ENCODE data around the gene STC2.

STC2 gene

DNA sequence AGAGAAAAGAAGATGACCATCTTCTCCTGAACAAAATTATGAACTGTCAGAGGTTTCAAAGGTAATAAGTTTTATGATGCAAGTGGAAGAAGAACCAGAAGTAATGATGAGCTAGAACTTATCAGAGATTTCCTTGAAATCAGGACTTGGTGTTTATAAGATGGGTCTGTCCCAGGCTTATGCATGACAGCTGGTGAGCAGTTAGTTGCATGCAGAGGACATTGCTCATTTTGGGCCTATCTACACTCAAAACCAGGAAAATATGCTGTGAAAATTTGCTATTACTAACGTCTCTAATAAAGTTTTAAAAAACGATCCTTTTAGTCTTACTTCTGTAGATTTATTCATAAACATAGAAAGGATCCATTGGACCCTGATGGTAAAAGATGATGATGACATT lies 6.6 kb upstream of the STC2 start:
- Mint-ChIP-seq H3K36me3 (ENCODE audit: insufficient read depth) (no peaks in the 10 kb centered on the region), H3K27me3 (peaks cover 46 to 70% of the 10 kb centered on the region in 2 donors), H3K9me3 (no peaks in the 10 kb centered on the region), H3K4me1 (ENCODE audit: low read depth in 2 of 2) (peaks cover 0 to 5% of the 10 kb centered on the region in 2 donors), H3K4me3 (no peak overlapping the region), H3K27ac (no peak overlapping the region)
- DNase-seq (no peak), ATAC-seq (replicated peaks) (no peak)

- no peaks in the 10 kb centered on the region for H3K9me3 Mint-ChIP-seq
- no peak overlapping the region for H3K27ac Mint-ChIP-seq
- H3K4me3 Mint-ChIP-seq, result no peak overlapping the region
- H3K36me3 Mint-ChIP-seq (ENCODE audit: insufficient read depth), result no peaks in the 10 kb centered on the region
- no peak for DNase-seq
- H3K27me3 Mint-ChIP-seq, result peaks cover 47 to 70% of the 10 kb centered on the region in 2 donors
- peaks cover under 1 to 6% of the 10 kb centered on the region in 2 donors for H3K4me1 Mint-ChIP-seq (ENCODE audit: low read depth in 2 of 2)
- ATAC-seq (replicated peaks), result no peak
Observed at GRCh38 chr5:173333925-173334661, 5.9 kb upstream of the STC2 start.

DNA sequence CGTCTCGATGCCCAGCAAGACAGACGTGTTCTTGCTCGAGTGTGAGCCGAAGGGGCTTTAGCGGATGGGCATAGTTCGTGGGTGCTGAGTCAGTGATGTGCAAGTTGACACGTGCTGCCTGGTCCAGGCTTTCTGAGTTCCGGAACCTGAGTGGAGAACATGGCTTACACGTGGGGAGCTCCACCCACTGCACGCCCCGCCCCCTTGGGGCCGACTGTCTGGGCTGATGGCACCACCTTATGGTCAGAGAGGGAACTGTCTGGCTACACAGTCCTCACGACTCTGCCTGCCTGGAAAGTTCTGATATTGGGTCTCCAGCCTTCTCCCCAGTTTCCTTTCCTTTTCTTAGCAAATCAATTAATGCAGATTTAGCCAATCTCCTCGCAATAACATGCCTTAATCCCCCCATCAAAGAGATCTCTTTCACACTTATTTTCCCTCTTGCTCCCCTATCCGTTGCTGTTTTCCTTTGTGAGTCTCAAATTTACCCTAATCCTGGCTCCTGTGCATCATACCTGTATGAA lies 3.8 kb upstream of the STC2 start:
- peaks cover 50 to 79% of the 10 kb centered on the region in 2 donors for H3K27me3 Mint-ChIP-seq
- H3K4me3 Mint-ChIP-seq, result no peak overlapping the region
- H3K4me1 Mint-ChIP-seq (ENCODE audit: low read depth in 2 of 2), result peaks cover 11 to 15% of the 10 kb centered on the region in 2 donors
- ATAC-seq (replicated peaks), result peak; percentile 72
- DNase-seq, result peak; percentile 25 to 29 (median 26)
- no peak overlapping the region for H3K27ac Mint-ChIP-seq
- no peaks in the 10 kb centered on the region for H3K36me3 Mint-ChIP-seq (ENCODE audit: insufficient read depth)
- H3K9me3 Mint-ChIP-seq, result no peaks in the 10 kb centered on the region

GRCh38 chr5:173331287-173331686 lies 3.1 kb upstream of the STC2 start:
- Mint-ChIP-seq H3K4me3 (no peak overlapping the region), H3K27me3 (peaks cover 50 to 79% of the 10 kb centered on the region in 2 donors), H3K9me3 (no peaks in the 10 kb centered on the region), H3K4me1 (ENCODE audit: low read depth in 2 of 2) (peaks cover 11 to 15% of the 10 kb centered on the region in 2 donors), H3K36me3 (ENCODE audit: insufficient read depth) (no peaks in the 10 kb centered on the region), H3K27ac (no peak overlapping the region)
- DNase-seq (no peak), ATAC-seq (replicated peaks) (no peak)

DNA sequence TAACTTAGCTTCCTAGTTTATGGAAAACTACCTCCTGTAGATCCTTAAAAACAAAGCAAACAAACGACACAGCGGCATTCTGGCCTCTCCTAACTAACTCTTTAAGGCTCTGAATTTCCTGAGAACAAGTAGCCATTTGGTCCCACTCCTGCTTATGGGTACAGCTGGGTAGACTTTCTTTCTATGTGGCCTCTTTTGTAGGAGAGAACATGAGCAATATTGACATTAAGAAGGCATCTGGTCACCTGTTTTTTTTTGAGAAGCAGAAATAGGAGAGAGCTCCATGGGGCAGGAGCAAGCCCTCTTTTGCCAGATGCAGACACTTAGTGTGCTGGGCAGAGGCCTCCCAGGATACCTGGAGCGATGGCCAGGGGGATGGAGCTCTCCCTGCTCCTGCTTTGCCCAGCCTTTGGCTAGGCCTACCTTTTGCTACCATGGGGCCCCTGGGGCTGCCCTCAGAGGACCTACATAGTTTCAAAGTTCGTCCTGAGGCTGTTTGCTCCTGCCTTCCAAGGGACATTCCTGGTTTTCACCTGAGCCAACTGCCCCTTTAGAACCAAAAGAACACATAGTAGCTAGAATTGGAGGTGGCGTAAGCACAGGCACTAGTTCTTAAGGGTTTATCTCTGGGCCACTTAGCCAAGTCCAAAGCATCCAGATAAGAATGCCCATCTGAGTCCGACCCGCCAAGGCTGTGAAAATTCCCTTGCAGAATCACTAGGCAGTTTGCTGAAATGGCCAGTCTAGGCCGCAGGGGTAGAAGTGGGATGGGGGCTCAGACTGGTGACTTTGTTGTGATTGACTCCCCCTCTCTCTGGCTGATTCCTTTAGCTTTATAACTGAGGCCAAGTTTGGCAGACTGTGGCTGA lies 2.4 kb upstream of the STC2 start:
- ATAC-seq (replicated peaks) (no peak), DNase-seq (no peak)
- Mint-ChIP-seq H3K4me1 (ENCODE audit: low read depth in 2 of 2) (peaks cover 11 to 15% of the 10 kb centered on the region in 2 donors), H3K36me3 (ENCODE audit: insufficient read depth) (no peaks in the 10 kb centered on the region), H3K4me3 (no peak overlapping the region), H3K27ac (no peak overlapping the region), H3K27me3 (peaks cover 49 to 79% of the 10 kb centered on the region in 2 donors), H3K9me3 (no peaks in the 10 kb centered on the region)

GRCh38 chr5:173329491-173330337 lies 1.5 kb upstream of the STC2 start:
- Mint-ChIP-seq H3K27ac (no peak overlapping the region), H3K36me3 (ENCODE audit: insufficient read depth) (no peaks in the 10 kb centered on the region), H3K4me3 (no peak overlapping the region), H3K4me1 (ENCODE audit: low read depth in 2 of 2) (peaks cover 13 to 15% of the 10 kb centered on the region in 2 donors), H3K27me3 (peaks cover 53 to 82% of the 10 kb centered on the region in 2 donors), H3K9me3 (no peaks in the 10 kb centered on the region)
- DNase-seq (no peak), ATAC-seq (replicated peaks) (no peak)

DNA sequence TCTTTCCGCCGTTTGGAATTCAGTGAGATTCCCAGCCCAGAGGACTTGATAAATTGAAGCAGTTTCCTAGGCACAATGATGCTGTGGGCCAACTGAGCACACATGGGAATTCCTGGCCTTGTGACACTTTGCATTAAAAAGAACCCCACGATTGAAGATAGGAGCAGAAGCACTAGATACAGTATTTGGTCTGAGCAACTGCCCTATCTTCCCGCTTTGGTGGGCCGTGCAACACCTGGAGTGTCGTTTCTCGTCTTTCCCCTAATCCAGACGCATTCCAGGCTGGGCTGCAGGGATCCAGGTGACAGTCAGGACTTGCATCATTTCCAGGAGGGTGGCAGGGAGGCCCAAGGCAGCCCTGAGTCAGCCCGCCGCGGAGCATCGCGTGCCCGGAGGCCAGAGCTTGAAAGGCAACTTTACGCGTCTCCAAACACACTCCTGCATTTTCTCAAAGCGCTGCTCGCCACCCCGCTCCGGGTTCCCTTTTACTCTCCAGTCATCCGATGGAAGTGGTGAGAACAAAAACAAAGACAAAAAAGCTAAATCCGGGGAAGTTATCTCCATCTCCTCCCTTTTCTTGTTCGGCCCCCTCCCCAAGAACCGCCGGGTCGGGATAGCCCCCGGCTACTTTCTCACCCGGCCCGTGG lies 753 bp upstream of the STC2 start:
- Mint-ChIP-seq H3K36me3 (ENCODE audit: insufficient read depth) (no peaks in the 10 kb centered on the region), H3K27ac (no peak overlapping the region), H3K4me3 (no peak overlapping the region), H3K27me3 (peaks cover 61 to 90% of the 10 kb centered on the region in 2 donors), H3K9me3 (no peaks in the 10 kb centered on the region), H3K4me1 (ENCODE audit: low read depth in 2 of 2) (peaks cover 13 to 15% of the 10 kb centered on the region in 2 donors)
- ATAC-seq (replicated peaks) (no peak), DNase-seq (no peak)

DNA sequence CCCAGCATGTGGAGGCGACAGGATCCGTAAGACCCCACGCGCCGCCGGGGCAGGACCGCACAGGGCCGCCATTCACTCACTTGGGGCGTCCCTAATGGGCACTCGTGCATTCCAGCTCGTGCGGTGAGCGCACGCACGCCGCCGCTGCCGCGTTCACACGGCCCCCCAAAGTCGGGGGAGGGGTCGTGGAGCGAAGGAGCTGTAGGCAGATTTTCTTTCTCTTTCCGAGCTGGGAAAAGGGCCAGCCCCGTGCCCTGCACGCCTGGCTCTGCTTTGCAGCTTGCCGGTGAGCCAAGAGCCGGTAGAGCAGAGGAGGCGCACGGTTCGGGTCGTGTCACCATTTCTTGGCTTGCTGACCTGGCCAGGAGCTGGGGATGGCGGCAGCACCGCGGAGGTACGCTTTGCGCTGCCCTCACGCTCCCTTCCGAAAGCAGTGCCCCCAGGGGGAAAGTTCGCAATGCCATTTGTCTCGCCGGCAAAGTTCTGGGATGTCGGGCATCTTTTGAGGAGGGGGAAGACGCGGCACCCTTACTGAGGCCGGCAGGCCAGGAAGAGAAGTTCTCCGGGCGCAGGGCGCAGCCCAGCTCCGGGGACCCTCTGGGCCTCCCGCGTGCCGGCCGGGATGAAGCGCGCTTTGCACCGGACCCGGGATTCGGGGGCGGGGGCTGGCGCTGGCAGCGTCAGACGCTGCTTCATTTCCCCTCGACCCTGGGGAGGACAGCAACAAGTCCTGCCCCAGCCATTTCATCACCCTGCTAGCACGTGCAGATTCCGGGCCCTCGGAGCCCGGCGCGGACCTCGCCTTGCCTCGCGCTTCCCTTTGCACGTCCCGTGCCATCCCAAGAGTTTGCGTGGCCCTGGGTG lies 898 bp downstream of the STC2 start:
- DNase-seq (no peak), ATAC-seq (replicated peaks) (no peak)
- H3K9me3 Mint-ChIP-seq, result no peaks in the 10 kb centered on the region
- peak overlapping the region in 1 of 2 donors; percentile 10 for H3K4me3 Mint-ChIP-seq
- H3K27me3 Mint-ChIP-seq, result peaks cover 61 to 97% of the 10 kb centered on the region in 2 donors
- H3K36me3 Mint-ChIP-seq (ENCODE audit: insufficient read depth), result no peaks in the 10 kb centered on the region
- H3K4me1 Mint-ChIP-seq (ENCODE audit: low read depth in 2 of 2), result peaks cover 13 to 14% of the 10 kb centered on the region in 2 donors
- H3K27ac Mint-ChIP-seq, result no peak overlapping the region

GRCh38 chr5:173326501-173326960 lies 1.7 kb downstream of the STC2 start:
- Mint-ChIP-seq H3K4me1 (ENCODE audit: low read depth in 2 of 2) (peaks cover 10 to 13% of the 10 kb centered on the region in 2 donors), H3K27ac (no peak overlapping the region), H3K9me3 (no peaks in the 10 kb centered on the region), H3K27me3 (peaks cover 56 to 92% of the 10 kb centered on the region in 2 donors), H3K36me3 (ENCODE audit: insufficient read depth) (no peaks in the 10 kb centered on the region), H3K4me3 (no peak overlapping the region)
- no peak for DNase-seq
- no peak for ATAC-seq (replicated peaks)

- no peak for ATAC-seq (replicated peaks)
- Mint-ChIP-seq H3K4me1 (ENCODE audit: low read depth in 2 of 2) (peaks cover 10 to 13% of the 10 kb centered on the region in 2 donors), H3K9me3 (no peaks in the 10 kb centered on the region), H3K36me3 (ENCODE audit: insufficient read depth) (no peaks in the 10 kb centered on the region), H3K27me3 (peaks cover 58 to 92% of the 10 kb centered on the region in 2 donors), H3K27ac (no peak overlapping the region), H3K4me3 (no peak overlapping the region)
- no peak for DNase-seq
Observed at GRCh38 chr5:173325091-173325698, 3.0 kb downstream of the STC2 start.

DNA sequence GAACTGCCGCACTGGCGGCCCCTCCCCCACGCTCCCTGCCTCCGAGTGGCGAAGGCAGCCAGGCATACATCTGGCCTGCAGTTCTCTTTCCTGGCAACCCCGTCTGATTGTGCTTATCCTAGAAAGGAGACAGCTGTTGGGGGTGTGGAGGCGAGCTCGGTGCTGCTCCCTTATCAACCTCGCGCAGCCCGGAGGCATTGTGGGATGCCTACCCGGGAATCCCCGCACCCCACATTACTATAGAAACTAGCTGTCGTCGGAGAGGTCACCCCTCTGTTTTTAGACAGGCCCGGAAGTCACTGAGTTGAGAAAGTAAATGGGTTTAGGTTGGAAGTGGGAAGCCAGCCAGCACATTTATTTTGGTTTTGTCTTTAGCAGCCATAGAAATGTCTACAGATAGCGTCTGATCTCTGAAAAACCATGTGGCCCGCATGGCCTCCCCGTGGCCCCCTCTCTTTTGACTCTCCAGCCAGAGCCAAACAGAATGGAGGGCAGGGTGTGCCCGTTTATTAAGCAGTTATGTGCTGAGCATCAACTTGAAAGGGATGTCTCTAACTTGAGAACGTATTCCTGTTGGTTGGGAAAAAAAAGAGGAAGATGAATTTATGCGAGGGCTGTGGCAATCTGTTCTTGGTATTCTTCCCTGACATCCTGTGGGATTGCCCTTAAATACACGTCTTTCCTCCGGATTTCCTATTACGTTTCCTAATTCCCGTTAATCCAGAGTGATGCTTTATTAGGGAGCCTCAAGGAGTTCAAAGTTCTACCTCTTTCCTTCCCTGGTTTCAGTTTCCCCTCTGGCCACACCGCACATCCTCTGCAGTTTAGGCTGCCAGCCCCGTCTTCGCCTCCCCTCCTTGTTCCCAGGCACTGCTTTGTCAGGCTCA lies 3.9 kb downstream of the STC2 start:
- Mint-ChIP-seq H3K27ac (no peak overlapping the region), H3K4me3 (no peak overlapping the region), H3K9me3 (no peaks in the 10 kb centered on the region), H3K4me1 (ENCODE audit: low read depth in 2 of 2) (peaks cover 10 to 13% of the 10 kb centered on the region in 2 donors), H3K36me3 (ENCODE audit: insufficient read depth) (no peaks in the 10 kb centered on the region), H3K27me3 (peaks cover 62 to 95% of the 10 kb centered on the region in 2 donors)
- ATAC-seq (replicated peaks), result no peak
- no peak for DNase-seq

Measured in effector memory CD8-positive, alpha-beta T cell (primary cell).